Activated CD4-positive, alpha-beta T cell treated with anti-CD3 and anti-CD28 coated beads for 24 hours (primary cell): Measurements from ENCODE around the gene RIPOR3.
A peak's percentile ranks its signal among the peaks of the same experiment; 100 is the strongest.
"Not testable (repeated sequence)": the region's sequence is repeated elsewhere in the genome, so short reads cannot be mapped to it uniquely, and the experiment has no call there.

Source experiments
- DNase-seq, 2 donors: peaks; one replicate each; pipeline ENCODE4 v3.0.0-alpha.2; 2020; ENCODE audit warnings: low read depth in 2 of 2

Gene RIPOR3

DNA sequence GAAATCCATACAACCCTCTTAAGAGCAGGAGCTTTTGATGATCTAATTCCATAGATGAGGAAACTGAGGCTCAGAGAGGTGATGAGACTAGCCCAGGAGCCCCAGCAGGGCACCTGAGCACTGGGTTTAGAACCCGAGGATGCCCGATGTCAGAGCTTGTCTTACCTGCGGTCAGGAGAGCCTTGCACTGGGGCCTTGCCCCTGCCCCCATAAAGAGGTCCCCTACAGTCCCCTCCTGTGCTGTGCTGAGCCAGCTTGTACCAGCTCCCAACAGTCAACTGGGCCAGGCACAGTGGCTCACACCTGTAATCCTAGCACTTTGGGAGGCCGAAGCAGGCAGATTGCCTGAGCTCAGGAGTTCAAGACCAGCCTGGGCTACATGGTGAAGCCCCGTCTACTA is 58.6 kb downstream of the RIPOR3 start:
- DNase-seq: no peak

DNA sequence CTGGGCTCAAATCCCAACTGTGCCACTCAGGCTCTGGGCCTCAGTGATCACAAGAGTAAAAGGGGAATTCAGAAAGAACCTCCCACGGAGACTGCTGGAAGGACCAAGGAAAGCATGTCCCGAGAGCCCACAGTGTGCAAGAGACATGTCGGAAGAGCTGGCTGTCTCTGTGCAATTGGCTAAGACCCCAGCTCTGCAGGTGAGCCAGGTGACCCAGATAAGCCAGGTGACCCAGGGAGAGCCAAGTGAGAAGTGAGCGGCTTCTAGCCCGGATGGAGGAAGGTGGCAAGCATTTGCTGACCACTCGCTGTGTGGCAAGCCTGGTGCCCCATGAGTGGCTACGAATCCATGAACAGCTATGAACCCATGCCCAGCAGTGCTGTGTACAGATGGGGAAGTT is 59.1 kb downstream of the RIPOR3 start:
- no peak for DNase-seq

DNA sequence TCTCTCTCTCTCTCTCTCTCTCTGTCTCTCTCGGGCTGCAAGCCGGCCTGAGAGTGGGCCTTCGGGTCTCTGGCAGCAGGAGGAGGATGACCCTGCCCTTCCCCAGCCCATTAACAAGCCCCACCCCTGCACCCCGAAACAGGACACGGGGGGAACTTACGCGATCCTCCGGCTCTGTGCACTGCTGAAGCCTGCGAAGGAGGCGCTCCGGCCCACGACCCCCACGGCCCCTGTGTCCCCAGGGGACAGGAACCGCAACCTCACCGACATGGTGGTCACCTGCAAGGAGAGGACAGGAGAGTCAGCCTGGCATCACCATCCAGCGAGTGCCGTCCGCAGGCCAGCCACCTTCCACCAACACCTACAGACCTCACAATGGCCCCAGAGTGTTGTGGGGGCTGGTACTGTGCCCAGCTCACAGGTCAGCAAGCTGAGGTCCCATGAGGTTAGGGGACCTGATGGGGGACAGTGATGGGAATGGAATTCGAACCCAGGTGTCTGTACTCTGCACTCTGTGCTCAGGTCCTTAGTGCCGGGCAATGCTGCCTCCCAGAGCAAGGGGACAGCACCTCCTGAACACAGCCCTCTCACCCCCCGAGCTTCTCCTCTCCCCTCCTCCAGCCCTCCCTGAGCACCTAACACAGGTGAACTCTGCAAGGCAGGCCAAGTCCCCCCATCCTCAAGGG is 60.6 kb downstream of the RIPOR3 start:
- no peak for DNase-seq

DNA sequence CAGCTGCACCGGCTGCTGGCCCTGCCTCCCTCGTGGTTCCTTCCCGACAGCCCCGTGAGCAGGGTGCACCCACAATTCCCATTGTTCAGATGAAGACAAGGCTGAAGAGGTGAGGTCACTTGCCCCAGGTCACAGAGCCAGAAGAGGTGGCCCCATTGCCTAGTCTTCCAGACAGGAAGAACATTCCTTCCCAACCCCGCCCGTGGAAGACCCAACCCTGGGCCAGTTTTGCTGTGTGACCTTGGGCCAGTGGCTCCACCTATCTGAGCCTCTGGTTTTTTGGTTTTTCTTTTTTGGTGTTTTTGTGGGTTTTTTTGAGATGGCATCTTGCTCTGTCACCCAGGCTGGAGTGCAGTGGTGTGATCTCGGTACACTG is 61.7 kb downstream of the RIPOR3 start:
- no peak for DNase-seq

DNA sequence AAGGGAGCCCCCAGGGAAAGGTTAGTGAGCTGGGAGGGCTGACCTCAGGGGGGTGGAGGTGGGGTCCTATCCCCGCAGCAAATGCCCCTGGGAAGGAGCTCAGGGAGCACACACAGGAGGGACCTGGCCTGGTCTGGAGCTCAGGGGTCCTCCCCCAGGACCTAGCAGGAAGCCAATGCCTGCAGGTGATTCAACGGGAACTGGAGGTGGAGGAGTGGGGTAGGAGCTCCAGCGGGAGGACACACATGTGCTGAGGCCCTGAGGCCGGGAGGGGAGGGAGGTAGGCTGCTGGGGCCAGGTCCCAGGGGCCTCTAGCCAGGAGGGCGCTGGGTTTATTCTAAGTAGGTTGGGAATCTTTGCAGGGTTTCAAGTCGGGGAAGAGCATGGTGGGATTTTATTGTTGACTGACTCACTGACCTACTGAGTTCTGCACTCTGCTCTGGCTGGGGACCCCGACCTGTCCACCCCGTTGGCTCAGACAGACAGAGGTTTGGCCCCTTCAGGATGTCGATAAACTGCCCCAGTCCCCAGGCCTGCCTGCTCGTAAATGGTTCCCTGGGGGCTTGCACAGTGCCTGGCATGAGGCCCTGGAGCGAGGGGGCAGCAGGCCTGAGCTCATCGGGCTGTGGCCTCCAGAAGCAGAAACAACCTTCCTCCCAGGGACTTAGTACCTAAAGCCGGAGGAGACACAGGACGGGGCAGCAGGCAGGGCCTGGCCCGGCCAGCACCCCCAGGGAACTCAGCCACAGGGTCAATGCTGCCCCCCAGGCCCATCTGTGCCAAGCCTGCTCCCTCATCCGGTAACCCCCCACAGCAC is 62.3 kb downstream of the RIPOR3 start:
- DNase-seq: no peak

DNA sequence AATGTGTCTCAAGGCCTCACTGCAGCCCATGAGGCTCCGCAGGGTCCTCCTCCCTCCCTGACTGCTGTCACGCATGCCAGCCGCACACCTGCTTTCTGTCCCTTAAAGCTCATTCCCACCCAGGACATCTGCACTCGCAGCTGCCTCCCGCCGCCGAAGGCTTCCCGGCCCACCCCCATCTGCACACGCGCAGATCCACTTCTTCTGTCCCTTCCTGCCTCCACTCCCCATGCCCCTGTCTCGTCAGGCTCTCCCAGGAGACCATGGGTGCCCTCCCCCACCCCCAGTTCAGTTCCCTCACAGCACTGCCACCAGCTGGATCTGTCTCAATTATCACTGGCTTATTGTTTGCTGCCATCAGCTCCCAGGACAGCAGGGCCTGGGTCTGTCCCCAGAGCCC is 63.0 kb downstream of the RIPOR3 start:
- no peak for DNase-seq

DNA sequence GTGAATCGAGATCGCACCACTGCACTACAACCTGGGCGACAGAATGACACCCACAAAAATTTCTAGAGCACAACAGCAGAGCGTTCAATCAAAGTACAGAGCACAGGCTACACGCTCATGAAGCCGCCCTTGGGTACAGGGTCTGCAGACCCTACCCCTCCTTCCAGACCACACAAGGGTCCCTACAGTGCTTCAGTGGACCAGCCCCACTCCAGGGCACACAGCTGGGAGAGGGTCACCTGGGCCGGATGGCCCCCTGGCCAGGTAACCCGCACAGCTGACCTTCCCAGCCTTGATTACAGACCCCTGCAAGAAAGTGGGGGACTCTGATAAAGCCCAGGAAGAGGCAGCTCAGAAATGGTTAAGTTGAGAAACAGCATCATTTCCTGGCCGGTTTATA is 63.6 kb downstream of the RIPOR3 start:
- DNase-seq: no peak

DNA sequence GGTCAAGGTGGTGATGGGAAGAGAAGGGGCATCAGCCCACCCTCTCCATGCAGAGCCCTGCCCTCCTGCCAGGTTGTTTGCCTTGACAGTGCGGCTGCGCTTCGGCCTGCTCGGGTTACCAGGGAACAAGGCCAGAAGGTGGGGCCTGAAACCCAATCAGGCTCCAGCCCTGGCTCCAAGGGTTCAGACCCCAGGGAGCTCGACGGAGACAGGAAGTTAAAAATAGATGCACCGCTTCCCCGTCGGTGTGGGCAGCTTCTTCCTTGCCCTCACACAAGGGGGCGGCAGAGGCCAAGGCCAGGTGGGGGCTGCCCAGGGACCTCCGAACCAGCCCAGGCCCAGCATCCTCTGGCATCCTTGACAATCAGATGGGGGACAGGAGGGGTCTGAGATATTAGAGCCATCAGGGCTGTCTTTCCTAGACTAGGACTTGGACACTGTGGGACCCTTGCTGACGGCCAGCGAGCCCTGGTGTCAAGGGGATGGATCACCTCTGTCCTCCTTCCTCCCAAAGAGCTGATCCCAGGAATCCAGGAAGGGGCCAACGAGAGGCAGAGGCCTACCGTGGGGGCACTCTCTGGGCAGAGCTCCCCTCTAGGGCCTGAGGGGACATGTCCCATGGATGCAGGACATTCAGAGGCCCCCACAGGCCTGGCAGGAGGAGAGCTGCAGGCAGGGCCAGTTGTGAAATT is 65.2 kb downstream of the RIPOR3 start:
- DNase-seq: peak in 1 of 2 donors; percentile 10

DNA sequence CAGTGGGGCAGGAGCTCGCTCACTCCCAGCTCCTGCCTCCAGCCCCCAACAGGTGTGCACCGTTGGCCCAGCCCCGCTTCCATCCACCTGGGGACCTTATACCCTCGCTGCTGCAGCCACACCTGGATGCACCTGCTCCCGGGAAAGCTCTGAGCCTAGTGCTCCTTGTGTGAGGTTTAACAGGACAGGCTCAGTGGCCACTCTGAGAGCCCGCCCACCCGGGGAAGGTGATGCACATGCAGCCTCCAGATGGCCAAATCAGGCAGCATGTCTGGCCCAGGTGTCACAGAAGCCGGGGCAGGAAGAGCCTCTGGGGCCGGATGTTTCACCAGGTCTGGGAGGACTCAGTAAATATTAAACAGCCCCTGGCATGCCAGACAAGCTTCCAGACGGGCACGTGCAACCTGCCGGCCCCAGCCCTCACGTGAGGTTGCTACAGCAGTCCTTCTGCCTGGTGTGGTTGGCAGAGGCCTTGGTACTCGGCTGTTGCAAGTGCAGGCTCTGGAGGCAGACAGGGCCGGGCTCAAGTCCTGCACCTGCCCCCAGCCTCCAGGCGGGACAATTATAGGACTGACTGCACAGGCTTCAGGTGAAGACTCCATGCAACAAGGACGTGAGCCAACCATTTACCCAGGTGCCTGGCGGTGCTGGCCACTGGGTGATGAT is 66.9 kb downstream of the RIPOR3 start:
- DNase-seq: no peak

DNA sequence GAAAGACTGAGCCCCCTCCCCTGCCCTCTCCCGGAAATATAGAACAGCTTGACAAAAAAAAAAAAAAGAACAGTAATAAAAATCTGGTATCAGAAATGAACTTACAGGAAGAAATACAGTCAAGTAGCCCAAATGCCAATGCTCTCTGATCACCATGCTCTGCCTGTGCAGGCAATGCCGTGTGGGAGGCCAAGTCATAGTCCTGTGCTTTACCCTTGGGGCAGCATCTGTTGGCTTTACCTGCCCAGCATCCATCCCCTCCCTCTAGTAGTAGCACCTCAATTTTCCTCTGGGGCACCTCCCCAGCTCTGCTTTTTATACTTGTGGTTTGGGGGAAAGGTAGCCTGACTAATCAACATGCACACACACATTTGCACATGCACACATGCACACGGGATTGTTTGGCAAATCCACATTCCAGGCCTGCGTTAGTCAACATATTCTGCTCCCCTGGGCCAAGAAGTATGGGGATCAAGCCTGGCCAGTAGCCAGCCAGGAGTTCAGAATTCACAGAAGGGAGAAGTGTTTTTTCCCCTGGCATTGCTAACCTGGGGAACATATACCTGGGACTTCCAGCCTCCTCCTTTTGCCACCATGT is 70.2 kb downstream of the RIPOR3 start:
- DNase-seq: no peak

DNA sequence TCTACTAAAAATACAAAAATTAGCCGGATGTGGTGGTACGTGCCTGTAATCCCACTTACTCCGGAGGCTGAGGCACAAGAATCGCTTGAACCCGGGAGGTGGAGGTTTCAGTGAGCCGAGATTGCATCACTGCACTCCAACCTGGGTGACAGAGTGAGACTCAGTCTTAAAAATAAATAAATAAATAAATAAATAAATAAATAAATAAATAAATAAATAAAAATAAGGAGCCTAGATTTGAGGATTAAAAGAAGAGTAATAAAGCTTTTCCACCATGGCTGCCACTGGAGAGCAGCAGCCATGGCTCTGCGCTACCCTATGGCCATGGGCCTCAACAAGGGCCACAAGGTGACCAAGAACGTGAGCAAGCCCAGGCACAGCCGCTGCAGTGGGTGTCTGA is 70.9 kb downstream of the RIPOR3 start:
- DNase-seq: not testable (repeated sequence)

DNA sequence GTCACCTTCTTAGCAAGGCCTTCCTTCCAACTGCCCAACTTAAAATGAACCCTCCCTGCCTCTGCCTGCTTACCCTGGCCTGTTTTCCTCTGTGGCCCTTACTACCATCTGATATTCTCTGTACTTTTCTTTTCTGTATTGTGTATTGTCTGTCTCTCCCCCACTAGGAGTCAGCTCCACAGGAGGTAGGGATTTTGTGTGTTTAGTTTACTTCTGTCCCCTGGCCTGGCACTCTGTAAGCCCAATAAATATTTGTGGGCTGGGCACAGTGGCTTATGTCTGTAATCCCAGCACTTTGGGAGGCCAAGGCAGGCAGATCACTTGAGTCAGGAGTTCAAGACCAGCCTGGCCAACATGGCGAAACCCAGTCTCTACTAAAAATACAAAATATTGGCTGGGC is 72.8 kb downstream of the RIPOR3 start:
- DNase-seq: no peak

DNA sequence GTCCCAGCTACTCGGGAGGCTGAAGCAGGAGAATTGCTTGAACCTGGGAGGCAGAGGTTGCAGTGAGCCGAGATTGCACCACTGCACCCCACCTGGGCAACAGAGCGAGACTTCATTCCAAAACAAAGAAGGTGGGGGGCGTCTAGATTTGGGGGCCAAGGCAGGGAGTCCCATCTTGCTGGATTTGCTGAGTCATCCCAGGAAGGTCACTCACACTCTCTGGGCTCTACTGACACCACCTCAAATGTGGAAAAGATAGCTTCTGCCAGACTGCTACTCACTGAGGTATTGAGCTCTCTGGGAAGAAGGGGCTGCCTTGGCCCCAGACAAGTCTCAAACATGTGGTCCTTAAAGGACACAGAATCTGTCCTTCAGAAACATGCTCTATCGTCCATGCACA is 74.3 kb downstream of the RIPOR3 start:
- DNase-seq: no peak

DNA sequence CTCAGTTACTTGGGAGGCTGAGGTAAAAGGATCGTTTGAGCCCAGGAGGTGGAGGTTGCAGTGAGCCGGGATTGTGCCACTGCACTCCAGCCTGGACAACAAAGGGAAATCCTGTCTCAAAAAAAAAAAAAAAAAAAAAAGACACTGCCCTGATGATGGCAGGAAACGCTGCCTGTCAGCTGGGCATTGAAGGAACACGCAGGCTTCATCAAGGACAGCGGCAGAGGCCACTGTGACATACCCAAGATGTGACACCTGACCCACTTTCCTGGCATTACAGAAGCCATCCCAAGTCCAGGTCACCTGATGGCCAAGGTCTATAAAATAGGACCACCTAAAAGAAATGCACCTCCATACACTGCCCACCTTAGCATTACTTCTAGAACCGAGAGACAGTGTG is 75.9 kb downstream of the RIPOR3 start:
- no peak for DNase-seq

DNA sequence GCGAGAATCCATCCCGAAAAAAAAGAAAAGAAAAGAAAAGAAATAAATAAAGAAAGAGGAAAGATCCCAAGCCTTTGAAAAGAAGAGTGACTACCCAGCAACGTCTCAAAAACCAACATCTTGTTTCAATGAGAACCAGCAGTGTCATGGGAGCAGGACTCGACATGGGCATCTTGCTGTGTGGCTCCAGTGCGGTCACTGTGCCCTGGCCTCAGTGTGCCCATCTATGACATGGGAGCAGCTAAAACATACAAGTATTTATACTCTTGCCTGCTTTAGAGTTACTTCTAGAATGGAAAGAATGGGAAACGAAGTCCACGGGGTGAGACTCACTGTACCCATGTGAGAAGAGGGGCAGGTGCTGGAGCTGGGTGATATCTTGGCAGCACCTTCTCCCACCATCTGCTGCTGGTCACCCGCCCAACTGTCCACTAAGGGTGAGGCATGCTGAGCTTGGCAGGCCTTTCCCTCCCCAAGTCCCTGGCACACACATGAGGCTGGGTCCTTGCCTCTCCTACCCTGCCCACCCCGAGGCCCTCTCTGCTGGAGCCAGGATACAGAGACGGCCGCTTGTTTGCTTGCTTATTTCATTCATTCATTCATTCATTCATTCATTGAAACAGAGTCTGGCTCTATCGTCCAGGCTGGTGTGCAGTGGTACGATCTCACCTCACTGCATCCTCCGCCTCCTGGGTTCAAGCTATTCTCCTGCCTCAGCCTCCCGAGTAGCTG is 77.7 kb downstream of the RIPOR3 start:
- no peak for DNase-seq

DNA sequence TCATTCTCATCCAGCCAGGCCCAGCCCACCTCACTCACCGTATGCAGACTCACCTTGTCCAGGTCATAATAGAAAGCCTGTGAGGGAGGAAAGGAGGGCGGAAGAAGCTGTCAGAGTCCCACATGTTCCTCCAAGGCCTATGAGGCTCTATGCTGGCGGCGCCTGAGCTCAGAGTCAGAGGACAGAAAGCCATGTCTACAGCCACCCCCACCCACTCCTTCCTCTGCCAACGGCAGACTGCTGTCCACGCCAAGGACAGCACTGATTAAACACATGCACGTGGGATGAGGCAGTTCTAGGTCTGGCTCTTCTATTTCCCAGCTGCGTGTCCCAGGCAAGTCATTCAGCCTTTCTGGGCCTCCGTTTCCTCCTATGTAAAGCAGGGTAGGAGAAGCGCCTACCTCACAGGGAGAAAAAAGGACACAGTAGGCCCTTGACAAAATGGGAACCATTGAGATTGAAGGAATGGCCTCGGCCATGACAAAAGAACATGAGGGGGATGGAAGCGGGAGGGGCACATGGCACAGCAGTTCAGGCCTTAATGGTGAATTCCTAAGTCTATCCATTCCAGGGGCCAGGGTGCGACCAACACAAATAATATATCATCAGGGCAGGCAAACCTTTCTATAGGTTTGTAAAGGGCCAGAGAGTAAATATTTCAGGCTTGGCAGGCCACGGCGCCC is 80.1 kb downstream of the RIPOR3 start:
- no peak for DNase-seq

DNA sequence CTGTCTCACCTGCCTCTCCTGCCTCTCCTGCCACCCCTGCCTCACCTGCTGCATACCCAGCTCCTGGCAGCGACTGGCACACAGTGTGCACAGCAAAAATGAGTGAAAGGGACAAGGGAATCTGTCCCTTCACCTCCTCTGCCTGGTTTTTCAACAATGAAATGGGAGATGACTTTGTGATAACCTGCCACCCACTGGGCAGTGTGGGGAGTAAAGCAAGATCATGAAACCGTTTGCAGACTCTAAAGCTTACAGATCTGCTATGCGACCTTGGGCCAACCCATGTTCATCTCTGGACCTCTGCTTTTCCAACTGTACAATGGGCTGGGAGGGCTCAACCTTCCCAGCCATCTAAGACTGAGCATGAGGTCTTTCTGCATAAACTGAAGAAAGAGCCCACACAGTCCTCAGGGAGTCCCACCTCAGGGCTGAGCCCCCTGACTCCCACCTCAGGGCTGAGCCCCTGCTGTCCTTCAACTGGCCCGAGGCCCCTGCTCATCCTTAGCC is 81.1 kb downstream of the RIPOR3 start:
- DNase-seq: no peak

DNA sequence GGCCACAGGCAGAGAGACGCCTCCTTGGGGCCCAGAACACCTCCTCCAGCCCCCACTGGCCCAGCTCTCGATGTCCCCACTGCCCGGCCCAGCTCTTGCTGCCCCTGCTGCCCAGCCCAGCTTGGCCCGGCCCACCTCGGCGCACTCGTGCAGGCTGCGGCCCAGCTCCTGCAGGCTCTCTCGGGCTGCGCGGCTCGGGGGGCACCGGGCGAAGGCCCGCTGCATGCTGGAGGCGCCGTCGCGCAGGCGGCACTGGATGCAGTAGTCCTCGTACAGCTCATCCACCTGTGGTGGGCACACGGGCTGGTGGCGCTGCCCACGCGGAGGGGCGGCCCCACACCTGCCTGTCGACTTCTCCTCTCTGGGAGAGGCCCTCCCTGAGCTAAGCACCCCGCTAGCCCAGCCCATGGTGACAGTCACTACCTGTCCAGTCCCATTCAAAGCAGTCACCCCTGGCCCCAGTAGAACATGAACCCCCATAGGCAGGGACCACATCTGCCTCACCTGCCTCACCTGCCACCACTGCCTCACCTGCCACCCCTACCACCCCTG is 81.8 kb downstream of the RIPOR3 start:
- DNase-seq: no peak

DNA sequence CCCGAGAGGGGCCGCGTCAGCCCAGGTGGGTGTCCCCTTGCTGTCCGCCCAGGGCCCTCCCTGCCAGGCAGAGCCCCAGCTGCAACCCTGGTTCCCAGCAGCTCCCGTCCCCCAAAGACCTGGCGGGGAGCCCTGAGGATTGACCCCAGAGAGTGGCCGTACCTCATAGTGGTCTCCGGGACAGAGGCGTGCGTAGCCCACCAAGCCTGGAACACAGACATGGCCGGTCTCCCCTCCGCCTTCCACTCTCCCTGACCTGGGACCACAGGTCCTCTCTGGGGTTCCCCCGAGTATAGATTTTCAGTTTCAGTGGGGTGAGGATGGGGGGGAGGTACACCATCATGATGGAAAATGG is 82.6 kb downstream of the RIPOR3 start:
- DNase-seq: no peak
